Measurements from ENCODE around the gene ACOT9.
"Not testable (repeated sequence)": the region's sequence is repeated elsewhere in the genome, so short reads cannot be mapped to it uniquely, and the experiment has no call there.

Gene ACOT9

GRCh38 chrX:23779025-23779424 is 35.9 kb upstream of the ACOT9 start:
- H3K4me1 Mint-ChIP-seq: peaks cover 24% of the 10 kb centered on the region
- no peak overlapping the region for H3K4me3 Mint-ChIP-seq
- no peaks in the 10 kb centered on the region for H3K27me3 Mint-ChIP-seq
- no peaks in the 10 kb centered on the region for H3K9me3 Mint-ChIP-seq
- H3K36me3 Mint-ChIP-seq: peaks cover 6% of the 10 kb centered on the region
- no peak overlapping the region for H3K27ac Mint-ChIP-seq
- CTCF ChIA-PET: interaction anchor here (1.2 kb wide), 2 partner anchors 10 to 123 kb away, joined by 3 to 6 read pairs; no protein-coding TSS in a partner anchor
- no peak for DNase-seq

GRCh38 chrX:23776363-23776762 is 33.3 kb upstream of the ACOT9 start:
- Mint-ChIP-seq H3K36me3 (no peaks in the 10 kb centered on the region), H3K4me1 (peaks cover 26% of the 10 kb centered on the region), H3K27me3 (no peaks in the 10 kb centered on the region), H3K27ac (no peak overlapping the region), H3K4me3 (no peak overlapping the region), H3K9me3 (no peaks in the 10 kb centered on the region)
- CTCF ChIA-PET: no interaction called here
- no peak for DNase-seq

GRCh38 chrX:23773601-23774175 is 30.6 kb upstream of the ACOT9 start:
- peaks cover 24% of the 10 kb centered on the region for H3K4me1 Mint-ChIP-seq
- CTCF ChIA-PET: interaction anchor here (1.2 to 1.7 kb wide), 3 partner anchors 9 to 128 kb away, joined by 4 to 6 read pairs (median 6); partner anchors contain the start of gene SAT1
- H3K27ac Mint-ChIP-seq: peak overlapping the region; percentile 96
- H3K9me3 Mint-ChIP-seq: no peaks in the 10 kb centered on the region
- no peaks in the 10 kb centered on the region for H3K27me3 Mint-ChIP-seq
- H3K4me3 Mint-ChIP-seq: peak overlapping the region; percentile 17
- no peaks in the 10 kb centered on the region for H3K36me3 Mint-ChIP-seq
- DNase-seq: peak; percentile 63

- peaks cover 24% of the 10 kb centered on the region for H3K4me1 Mint-ChIP-seq
- CTCF ChIA-PET: interaction anchor here (1.4 kb wide), 1 partner anchor 12 kb away, joined by 4 read pairs; the partner anchor contains the start of gene SAT1
- not testable (repeated sequence) for H3K36me3 Mint-ChIP-seq, H3K27ac Mint-ChIP-seq, H3K4me3 Mint-ChIP-seq, H3K27me3 Mint-ChIP-seq, DNase-seq, H3K9me3 Mint-ChIP-seq
Measured at GRCh38 chrX:23771086-23771485, 28.0 kb upstream of the ACOT9 start.

- Mint-ChIP-seq H3K4me3 (no peak overlapping the region), H3K27ac (no peak overlapping the region), H3K36me3 (no peaks in the 10 kb centered on the region), H3K9me3 (no peaks in the 10 kb centered on the region), H3K27me3 (no peaks in the 10 kb centered on the region), H3K4me1 (peaks cover 24% of the 10 kb centered on the region)
- no peak for DNase-seq
- CTCF ChIA-PET: interaction anchor here (1.4 kb wide), 1 partner anchor 13 kb away, joined by 4 read pairs; the partner anchor contains the start of gene SAT1
Measured at GRCh38 chrX:23770142-23770541, 27.1 kb upstream of the ACOT9 start.

GRCh38 chrX:23766650-23767551 is 23.8 kb upstream of the ACOT9 start:
- Mint-ChIP-seq H3K9me3 (no peaks in the 10 kb centered on the region), H3K27ac (no peak overlapping the region), H3K27me3 (no peaks in the 10 kb centered on the region), H3K4me3 (peak overlapping the region; percentile 48), H3K36me3 (no peaks in the 10 kb centered on the region), H3K4me1 (peaks cover 2% of the 10 kb centered on the region)
- DNase-seq: peak; percentile 21
- CTCF ChIA-PET: no interaction called here

GRCh38 chrX:23765868-23766267 is 22.8 kb upstream of the ACOT9 start:
- H3K36me3 Mint-ChIP-seq: no peaks in the 10 kb centered on the region
- no peak overlapping the region for H3K27ac Mint-ChIP-seq
- H3K4me1 Mint-ChIP-seq: peaks cover 2% of the 10 kb centered on the region
- no peaks in the 10 kb centered on the region for H3K9me3 Mint-ChIP-seq
- no peak overlapping the region for H3K4me3 Mint-ChIP-seq
- DNase-seq: no peak
- CTCF ChIA-PET: no interaction called here
- H3K27me3 Mint-ChIP-seq: no peaks in the 10 kb centered on the region

- H3K9me3 Mint-ChIP-seq: no peaks in the 10 kb centered on the region
- CTCF ChIA-PET: no interaction called here
- H3K4me3 Mint-ChIP-seq: no peak overlapping the region
- DNase-seq: no peak
- no peaks in the 10 kb centered on the region for H3K27me3 Mint-ChIP-seq
- H3K4me1 Mint-ChIP-seq: peaks cover 2% of the 10 kb centered on the region
- H3K36me3 Mint-ChIP-seq: no peaks in the 10 kb centered on the region
- no peak overlapping the region for H3K27ac Mint-ChIP-seq
Measured at GRCh38 chrX:23765449-23765848, 22.4 kb upstream of the ACOT9 start.

GRCh38 chrX:23764188-23764984 is 21.3 kb upstream of the ACOT9 start:
- CTCF ChIA-PET: no interaction called here
- H3K27ac Mint-ChIP-seq: no peak overlapping the region
- no peaks in the 10 kb centered on the region for H3K4me1 Mint-ChIP-seq

GRCh38 chrX:23759821-23760220 is 16.7 kb upstream of the ACOT9 start:
- CTCF ChIA-PET: no interaction called here

More at GRCh38 chrX:23764188-23764984, 21.3 kb upstream of the ACOT9 start:
- no peak for DNase-seq
- no peaks in the 10 kb centered on the region for H3K9me3 Mint-ChIP-seq
- no peaks in the 10 kb centered on the region for H3K27me3 Mint-ChIP-seq
- H3K4me3 Mint-ChIP-seq: no peak overlapping the region
- H3K36me3 Mint-ChIP-seq: no peaks in the 10 kb centered on the region

GRCh38 chrX:23756165-23756564 is 13.1 kb upstream of the ACOT9 start:
- Mint-ChIP-seq H3K27ac (no peak overlapping the region), H3K4me1 (peaks cover 4% of the 10 kb centered on the region), H3K9me3 (no peaks in the 10 kb centered on the region), H3K27me3 (no peaks in the 10 kb centered on the region), H3K36me3 (no peaks in the 10 kb centered on the region), H3K4me3 (no peak overlapping the region)
- DNase-seq: peak; percentile 74
- CTCF ChIA-PET: no interaction called here

More at GRCh38 chrX:23759821-23760220, 16.7 kb upstream of the ACOT9 start:
- no peak overlapping the region for H3K4me3 Mint-ChIP-seq
- DNase-seq: no peak
- no peaks in the 10 kb centered on the region for H3K27me3 Mint-ChIP-seq
- H3K4me1 Mint-ChIP-seq: peaks cover 4% of the 10 kb centered on the region
- H3K36me3 Mint-ChIP-seq: no peaks in the 10 kb centered on the region
- no peak overlapping the region for H3K27ac Mint-ChIP-seq
- no peaks in the 10 kb centered on the region for H3K9me3 Mint-ChIP-seq

- CTCF ChIA-PET: interaction anchor here (1.6 kb wide), 1 partner anchor 148 kb away, joined by 8 read pairs; no protein-coding TSS in a partner anchor
- H3K4me3 Mint-ChIP-seq: no peak overlapping the region
- H3K9me3 Mint-ChIP-seq: no peaks in the 10 kb centered on the region
- DNase-seq: no peak
- no peaks in the 10 kb centered on the region for H3K36me3 Mint-ChIP-seq
- H3K4me1 Mint-ChIP-seq: peaks cover 4% of the 10 kb centered on the region
- no peak overlapping the region for H3K27ac Mint-ChIP-seq
- no peaks in the 10 kb centered on the region for H3K27me3 Mint-ChIP-seq
Measured at GRCh38 chrX:23754664-23755063, 11.6 kb upstream of the ACOT9 start.

GRCh38 chrX:23752740-23753415 is 9.8 kb upstream of the ACOT9 start:
- no peak overlapping the region for H3K27ac Mint-ChIP-seq
- CTCF ChIA-PET: interaction anchor here (0.9 kb wide), 1 partner anchor 149 kb away, joined by 4 read pairs; no protein-coding TSS in a partner anchor
- H3K9me3 Mint-ChIP-seq: no peaks in the 10 kb centered on the region
- peaks cover 4% of the 10 kb centered on the region for H3K4me1 Mint-ChIP-seq
- no peaks in the 10 kb centered on the region for H3K36me3 Mint-ChIP-seq
- no peak overlapping the region for H3K4me3 Mint-ChIP-seq
- no peak for DNase-seq
- H3K27me3 Mint-ChIP-seq: no peaks in the 10 kb centered on the region

- Mint-ChIP-seq H3K9me3 (no peaks in the 10 kb centered on the region), H3K4me1 (peaks cover 11% of the 10 kb centered on the region), H3K4me3 (no peak overlapping the region), H3K27ac (no peak overlapping the region), H3K27me3 (no peaks in the 10 kb centered on the region), H3K36me3 (no peaks in the 10 kb centered on the region)
- no peak for DNase-seq
- CTCF ChIA-PET: no interaction called here
Measured at GRCh38 chrX:23749576-23749975, 6.5 kb upstream of the ACOT9 start.
